ENCODE results near the gene LMX1A. TPM values are rescaled to one million over a fixed set of nuclear protein-coding genes. Genes with fewer than 3 reads are reported as not detected.

Gene LMX1A
- total and polyA plus RNA-seq, 2 donors from 2014 or later: not detected

- no peaks in the 10 kb centered on the region for H3K4me1 ChIP-seq (ENCODE audit: control insufficient read depth in 2 of 3, insufficient read depth in 2 of 3, low read depth in 1 of 3, low read length in 3 of 3)
- no peaks in the 10 kb centered on the region for H3K27me3 ChIP-seq (ENCODE audit: control insufficient read depth, insufficient read depth, low read length)
- no peaks in the 10 kb centered on the region for H3K9me3 ChIP-seq (ENCODE audit: control insufficient read depth in 2 of 3, insufficient read depth in 1 of 3, low read length in 3 of 3)
- DNase-seq (no peak), FAIRE-seq (no peak)
- no peak overlapping the region for H3K9ac ChIP-seq (ENCODE audit: low read length in 3 of 3)
- no peak overlapping the region for H3K4me3 ChIP-seq (ENCODE audit: low read length in 3 of 3)
- no peak overlapping the region for H3K27ac ChIP-seq (ENCODE audit: low read depth in 2 of 2, low read length in 2 of 2)
- intact Hi-C loops (cut with DNase I): no loop called here
- TF ChIP-seq CTCF (IDR thresholded peaks at IDR 0.05; ENCODE audit: borderline replicate concordance, extremely low read depth, insufficient read depth): no peak
- no peaks in the 10 kb centered on the region for H3K36me3 ChIP-seq (ENCODE audit: control insufficient read depth in 2 of 3, insufficient read depth in 3 of 3, low read length in 3 of 3)
These were observed 75.2 kb downstream of the LMX1A start for GRCh38 chr1:165281207-165281901.

- no peaks in the 10 kb centered on the region for H3K4me1 ChIP-seq (ENCODE audit: control insufficient read depth in 2 of 3, insufficient read depth in 2 of 3, low read depth in 1 of 3, low read length in 3 of 3)
- TF ChIP-seq CTCF (IDR thresholded peaks at IDR 0.05; ENCODE audit: borderline replicate concordance, extremely low read depth, insufficient read depth): no peak
- no peaks in the 10 kb centered on the region for H3K36me3 ChIP-seq (ENCODE audit: control insufficient read depth in 2 of 3, insufficient read depth in 3 of 3, low read length in 3 of 3)
- no peaks in the 10 kb centered on the region for H3K27me3 ChIP-seq (ENCODE audit: control insufficient read depth, insufficient read depth, low read length)
- H3K9ac ChIP-seq (ENCODE audit: low read length in 3 of 3): no peak overlapping the region
- intact Hi-C loops (cut with DNase I): no loop called here
- H3K27ac ChIP-seq (ENCODE audit: low read depth in 2 of 2, low read length in 2 of 2): no peak overlapping the region
- no peak for DNase-seq
- H3K9me3 ChIP-seq (ENCODE audit: control insufficient read depth in 2 of 3, insufficient read depth in 1 of 3, low read length in 3 of 3): no peaks in the 10 kb centered on the region
- no peak overlapping the region for H3K4me3 ChIP-seq (ENCODE audit: low read length in 3 of 3)
- FAIRE-seq: no peak
These were observed 76.6 kb downstream of the LMX1A start for GRCh38 chr1:165279882-165280281.

- intact Hi-C loops (cut with DNase I): no loop called here
- Histone ChIP-seq H3K27ac (ENCODE audit: low read depth in 2 of 2, low read length in 2 of 2) (no peak overlapping the region), H3K4me1 (ENCODE audit: control insufficient read depth in 2 of 3, insufficient read depth in 2 of 3, low read depth in 1 of 3, low read length in 3 of 3) (no peaks in the 10 kb centered on the region), H3K9me3 (ENCODE audit: control insufficient read depth in 2 of 3, insufficient read depth in 1 of 3, low read length in 3 of 3) (no peaks in the 10 kb centered on the region), H3K9ac (ENCODE audit: low read length in 3 of 3) (no peak overlapping the region), H3K36me3 (ENCODE audit: control insufficient read depth in 2 of 3, insufficient read depth in 3 of 3, low read length in 3 of 3) (no peaks in the 10 kb centered on the region), H3K27me3 (ENCODE audit: control insufficient read depth, insufficient read depth, low read length) (no peaks in the 10 kb centered on the region), H3K4me3 (ENCODE audit: low read length in 3 of 3) (no peak overlapping the region)
- FAIRE-seq (no peak), DNase-seq (no peak)
- no peak for TF ChIP-seq CTCF (IDR thresholded peaks at IDR 0.05; ENCODE audit: borderline replicate concordance, extremely low read depth, insufficient read depth)
These were observed 80.2 kb downstream of the LMX1A start for GRCh38 chr1:165276314-165276713.

Measured in kidney (tissue), 14 donors.